ENCODE results near the gene OSBPL10. TPM values are rescaled to one million over a fixed set of nuclear protein-coding genes. Genes with fewer than 3 reads are reported as not detected.

OSBPL10 gene
- total RNA-seq, 1 donor from 2014 or later, result 45.4 TPM

- Mint-ChIP-seq H3K27me3 (ENCODE audit: low read depth) (no peaks in the 10 kb centered on the region), H3K9me3 (ENCODE audit: low read depth) (peaks cover 17% of the 10 kb centered on the region), H3K36me3 (ENCODE audit: low read depth) (peaks cover 14% of the 10 kb centered on the region), H3K4me3 (ENCODE audit: unreplicated experiment) (no peak overlapping the region), H3K27ac (ENCODE audit: unreplicated experiment) (no peak overlapping the region), H3K4me1 (ENCODE audit: low read depth) (peaks cover 27% of the 10 kb centered on the region)
- TF ChIP-seq CTCF (IDR thresholded peaks at IDR 0.05), result no peak
- no peak for DNase-seq (ENCODE audit: low spot score)
Observed at GRCh38 chr3:31709005-31709404, 272.1 kb downstream of the OSBPL10 start.

- Mint-ChIP-seq H3K36me3 (ENCODE audit: low read depth) (peaks cover 4% of the 10 kb centered on the region), H3K9me3 (ENCODE audit: low read depth) (peaks cover 6% of the 10 kb centered on the region), H3K27ac (ENCODE audit: unreplicated experiment) (no peak overlapping the region), H3K27me3 (ENCODE audit: low read depth) (no peaks in the 10 kb centered on the region), H3K4me3 (ENCODE audit: unreplicated experiment) (no peak overlapping the region), H3K4me1 (ENCODE audit: low read depth) (peaks cover 27% of the 10 kb centered on the region)
- TF ChIP-seq CTCF (IDR thresholded peaks at IDR 0.05), result no peak
- no peak for DNase-seq (ENCODE audit: low spot score)
Observed at GRCh38 chr3:31707286-31707685, 273.8 kb downstream of the OSBPL10 start.

- peaks cover 3% of the 10 kb centered on the region for H3K36me3 Mint-ChIP-seq (ENCODE audit: low read depth)
- H3K27ac Mint-ChIP-seq (ENCODE audit: unreplicated experiment), result peak overlapping the region; percentile 80
- peaks cover 29% of the 10 kb centered on the region for H3K4me1 Mint-ChIP-seq (ENCODE audit: low read depth)
- no peaks in the 10 kb centered on the region for H3K9me3 Mint-ChIP-seq (ENCODE audit: low read depth)
- DNase-seq (ENCODE audit: low spot score), result no peak
- H3K4me3 Mint-ChIP-seq (ENCODE audit: unreplicated experiment), result no peak overlapping the region
- H3K27me3 Mint-ChIP-seq (ENCODE audit: low read depth), result no peaks in the 10 kb centered on the region
- TF ChIP-seq CTCF (IDR thresholded peaks at IDR 0.05), result no peak
Observed at GRCh38 chr3:31705736-31706135, 275.3 kb downstream of the OSBPL10 start.

- Mint-ChIP-seq H3K4me1 (ENCODE audit: low read depth) (peaks cover 32% of the 10 kb centered on the region), H3K36me3 (ENCODE audit: low read depth) (peaks cover 9% of the 10 kb centered on the region), H3K9me3 (ENCODE audit: low read depth) (no peaks in the 10 kb centered on the region), H3K4me3 (ENCODE audit: unreplicated experiment) (no peak overlapping the region), H3K27me3 (ENCODE audit: low read depth) (no peaks in the 10 kb centered on the region), H3K27ac (ENCODE audit: unreplicated experiment) (peak overlapping the region; percentile 84)
- no peak for TF ChIP-seq CTCF (IDR thresholded peaks at IDR 0.05)
- DNase-seq (ENCODE audit: low spot score), result no peak
Observed at GRCh38 chr3:31704591-31705179, 276.4 kb downstream of the OSBPL10 start.

GRCh38 chr3:31704156-31704555 lies 276.9 kb downstream of the OSBPL10 start:
- Mint-ChIP-seq H3K9me3 (ENCODE audit: low read depth) (no peaks in the 10 kb centered on the region), H3K36me3 (ENCODE audit: low read depth) (peaks cover 11% of the 10 kb centered on the region), H3K4me3 (ENCODE audit: unreplicated experiment) (no peak overlapping the region), H3K27ac (ENCODE audit: unreplicated experiment) (peak overlapping the region; percentile 18), H3K27me3 (ENCODE audit: low read depth) (no peaks in the 10 kb centered on the region), H3K4me1 (ENCODE audit: low read depth) (peaks cover 35% of the 10 kb centered on the region)
- no peak for TF ChIP-seq CTCF (IDR thresholded peaks at IDR 0.05)
- no peak for DNase-seq (ENCODE audit: low spot score)
